ENCODE results near the gene CD68.

Gene CD68

GRCh38 chr17:7557775-7558543 is 21.5 kb upstream of the CD68 start:
- H3K4me3 ChIP-seq: peak overlapping the region; percentile 86 to 99
- intact Hi-C loops (cut with DNase I; ENCODE audit: low total_unique reads): no loop called here
- peak; percentile 88 to 94 for DNase-seq

DNA sequence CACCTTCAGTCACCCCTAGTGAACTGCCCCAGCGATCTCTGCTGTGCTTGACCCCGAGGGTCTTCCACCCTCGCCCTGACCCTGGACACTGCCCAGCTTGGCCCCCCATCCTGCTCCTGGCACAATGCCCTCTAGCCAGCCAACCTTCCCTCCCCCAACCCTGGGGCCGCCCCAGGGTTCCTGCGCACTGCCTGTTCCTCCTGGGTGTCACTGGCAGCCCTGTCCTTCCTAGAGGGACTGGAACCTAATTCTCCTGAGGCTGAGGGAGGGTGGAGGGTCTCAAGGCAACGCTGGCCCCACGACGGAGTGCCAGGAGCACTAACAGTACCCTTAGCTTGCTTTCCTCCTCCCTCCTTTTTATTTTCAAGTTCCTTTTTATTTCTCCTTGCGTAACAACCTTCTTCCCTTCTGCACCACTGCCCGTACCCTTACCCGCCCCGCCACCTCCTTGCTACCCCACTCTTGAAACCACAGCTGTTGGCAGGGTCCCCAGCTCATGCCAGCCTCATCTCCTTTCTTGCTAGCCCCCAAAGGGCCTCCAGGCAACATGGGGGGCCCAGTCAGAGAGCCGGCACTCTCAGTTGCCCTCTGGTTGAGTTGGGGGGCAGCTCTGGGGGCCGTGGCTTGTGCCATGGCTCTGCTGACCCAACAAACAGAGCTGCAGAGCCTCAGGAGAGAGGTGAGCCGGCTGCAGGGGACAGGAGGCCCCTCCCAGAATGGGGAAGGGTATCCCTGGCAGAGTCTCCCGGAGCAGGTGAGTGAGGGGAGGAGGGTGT is 20.7 kb upstream of the CD68 start, which contains the start of gene TNFSF13:
Gene TNFSF13 (plus strand): TSS at position 207 of the 776 bp plus-strand sequence. CDS start 290 bp downstream, at position 497.
- peaks cover 0 to 59% (median 54%) of the 10 kb centered on the region in 4 donors for H3K4me1 ChIP-seq

More at GRCh38 chr17:7557775-7558543, 21.5 kb upstream of the CD68 start:
- H3K27me3 ChIP-seq: no peaks in the 10 kb centered on the region
- H3K9me3 ChIP-seq: no peaks in the 10 kb centered on the region
- peak overlapping the region; percentile 95 to 96 for H3K27ac ChIP-seq
- H3K36me3 ChIP-seq: peaks cover 0 to 11% (median 6%) of the 10 kb centered on the region in 3 donors
- TF ChIP-seq, protein P1, sequence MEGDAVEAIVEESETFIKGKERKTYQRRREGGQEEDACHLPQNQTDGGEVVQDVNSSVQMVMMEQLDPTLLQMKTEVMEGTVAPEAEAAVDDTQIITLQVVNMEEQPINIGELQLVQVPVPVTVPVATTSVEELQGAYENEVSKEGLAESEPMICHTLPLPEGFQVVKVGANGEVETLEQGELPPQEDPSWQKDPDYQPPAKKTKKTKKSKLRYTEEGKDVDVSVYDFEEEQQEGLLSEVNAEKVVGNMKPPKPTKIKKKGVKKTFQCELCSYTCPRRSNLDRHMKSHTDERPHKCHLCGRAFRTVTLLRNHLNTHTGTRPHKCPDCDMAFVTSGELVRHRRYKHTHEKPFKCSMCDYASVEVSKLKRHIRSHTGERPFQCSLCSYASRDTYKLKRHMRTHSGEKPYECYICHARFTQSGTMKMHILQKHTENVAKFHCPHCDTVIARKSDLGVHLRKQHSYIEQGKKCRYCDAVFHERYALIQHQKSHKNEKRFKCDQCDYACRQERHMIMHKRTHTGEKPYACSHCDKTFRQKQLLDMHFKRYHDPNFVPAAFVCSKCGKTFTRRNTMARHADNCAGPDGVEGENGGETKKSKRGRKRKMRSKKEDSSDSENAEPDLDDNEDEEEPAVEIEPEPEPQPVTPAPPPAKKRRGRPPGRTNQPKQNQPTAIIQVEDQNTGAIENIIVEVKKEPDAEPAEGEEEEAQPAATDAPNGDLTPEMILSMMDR (IDR thresholded peaks at IDR 0.05): no peak
- peaks cover 0 to 51% (median 46%) of the 10 kb centered on the region in 4 donors for H3K4me1 ChIP-seq

DNA sequence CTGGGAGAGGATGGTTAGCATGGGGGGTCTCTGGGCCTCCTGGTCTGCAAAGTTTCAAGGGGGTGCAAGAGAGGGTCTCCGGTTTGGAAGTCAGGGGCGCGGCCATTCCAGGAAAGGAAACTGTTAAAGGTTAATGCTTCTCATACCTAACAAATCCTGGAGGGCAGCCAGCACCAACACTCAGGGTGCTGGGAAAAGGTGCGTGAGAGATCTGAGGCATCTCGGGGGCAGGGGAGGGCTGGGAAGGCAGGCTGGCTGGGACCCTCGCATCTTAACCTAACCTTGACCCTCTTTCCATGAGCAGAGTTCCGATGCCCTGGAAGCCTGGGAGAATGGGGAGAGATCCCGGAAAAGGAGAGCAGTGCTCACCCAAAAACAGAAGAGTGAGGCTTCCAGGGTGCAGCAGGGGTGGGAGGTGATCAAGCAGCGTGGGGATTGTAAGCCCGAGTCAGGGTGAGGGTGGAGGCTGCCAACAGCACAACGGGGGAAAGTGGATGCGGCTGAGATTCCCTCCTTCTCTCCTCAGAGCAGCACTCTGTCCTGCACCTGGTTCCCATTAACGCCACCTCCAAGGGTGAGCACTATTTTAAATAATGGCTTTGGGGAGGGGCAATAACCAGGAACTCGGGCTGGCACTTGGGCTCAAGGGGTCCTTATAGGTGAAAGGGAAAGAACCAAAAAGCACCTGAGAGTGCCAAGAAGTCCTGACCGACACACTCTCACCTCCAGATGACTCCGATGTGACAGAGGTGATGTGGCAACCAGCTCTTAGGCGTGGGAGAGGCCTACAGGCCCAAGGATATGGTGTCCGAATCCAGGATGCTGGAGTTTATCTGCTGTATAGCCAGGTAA is 19.9 kb upstream of the CD68 start:
- Histone ChIP-seq H3K27me3 (no peaks in the 10 kb centered on the region), H3K4me3 (peak overlapping the region; percentile 86 to 99), H3K9me3 (no peaks in the 10 kb centered on the region), H3K4me1 (peaks cover 0 to 67% (median 61%) of the 10 kb centered on the region in 4 donors), H3K36me3 (peaks cover 6 to 17% (median 7%) of the 10 kb centered on the region in 3 donors), H3K27ac (peak overlapping the region; percentile 95 to 96)
- DNase-seq: no peak
- intact Hi-C loops (cut with DNase I; ENCODE audit: low total_unique reads): loop anchor here (5.0 to 10.0 kb wide), 4 partner anchors 65 to 305 kb away; partner anchors contain the start of genes CTDNEP1, ELP5, FGF11 and KCTD11
- TF ChIP-seq, protein P1 (IDR thresholded peaks at IDR 0.05): no peak

More for the DNA sequence above, 20.7 kb upstream of the CD68 start, which contains the start of gene TNFSF13:
- TF ChIP-seq, protein P1 (IDR thresholded peaks at IDR 0.05): no peak
- peak; percentile 64 to 85 for DNase-seq
- no peaks in the 10 kb centered on the region for H3K9me3 ChIP-seq
- no peaks in the 10 kb centered on the region for H3K27me3 ChIP-seq
- peak within 1 kb of the TSS; percentile 95 to 96 for H3K27ac ChIP-seq
- peaks cover 0 to 12% (median 6%) of the 10 kb centered on the region in 3 donors for H3K36me3 ChIP-seq
- intact Hi-C loops (cut with DNase I; ENCODE audit: low total_unique reads): no loop called here
- H3K4me3 ChIP-seq: peak within 1 kb of the TSS; percentile 86 to 99

DNA sequence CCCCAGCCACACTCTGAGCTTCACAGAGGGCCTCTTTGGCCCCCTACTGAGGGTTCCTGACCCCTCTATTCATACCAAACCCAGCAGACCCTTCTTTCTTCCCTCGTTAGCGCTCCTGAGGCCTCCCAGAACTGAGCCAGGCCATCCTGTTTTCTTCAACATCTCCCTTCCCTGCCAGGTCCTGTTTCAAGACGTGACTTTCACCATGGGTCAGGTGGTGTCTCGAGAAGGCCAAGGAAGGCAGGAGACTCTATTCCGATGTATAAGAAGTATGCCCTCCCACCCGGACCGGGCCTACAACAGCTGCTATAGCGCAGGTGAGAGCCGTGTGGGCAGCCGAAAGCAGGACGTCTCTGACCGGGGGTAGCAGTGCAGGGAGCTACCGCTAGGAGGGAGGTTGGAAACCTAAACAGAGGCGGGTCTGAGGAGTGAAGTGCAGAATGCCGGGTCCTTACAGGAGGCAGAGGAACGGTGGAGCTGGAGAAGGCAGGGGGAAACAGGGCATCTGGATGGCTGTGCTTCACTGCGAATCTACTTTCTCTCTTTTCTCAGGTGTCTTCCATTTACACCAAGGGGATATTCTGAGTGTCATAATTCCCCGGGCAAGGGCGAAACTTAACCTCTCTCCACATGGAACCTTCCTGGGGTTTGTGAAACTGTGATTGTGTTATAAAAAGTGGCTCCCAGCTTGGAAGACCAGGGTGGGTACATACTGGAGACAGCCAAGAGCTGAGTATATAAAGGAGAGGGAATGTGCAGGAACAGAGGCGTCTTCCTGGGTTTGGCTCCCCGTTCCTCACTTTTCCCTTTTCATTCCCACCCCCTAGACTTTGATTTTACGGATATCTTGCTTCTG is 19.0 kb upstream of the CD68 start:
- Histone ChIP-seq H3K36me3 (peaks cover 15 to 26% (median 16%) of the 10 kb centered on the region in 3 donors), H3K9me3 (no peaks in the 10 kb centered on the region), H3K27me3 (no peaks in the 10 kb centered on the region), H3K4me3 (peak overlapping the region; percentile 86 to 99), H3K4me1 (peaks cover 0 to 73% (median 62%) of the 10 kb centered on the region in 4 donors), H3K27ac (peak overlapping the region; percentile 95 to 96)
- TF ChIP-seq, protein P1 (IDR thresholded peaks at IDR 0.05): peak; percentile 33 to 49
- peak; percentile 42 to 79 for DNase-seq
- intact Hi-C loops (cut with DNase I; ENCODE audit: low total_unique reads): loop anchor here (1.0 to 10.0 kb wide), 5 partner anchors 46 to 306 kb away; partner anchors contain the start of genes CTDNEP1, ELP5, FGF11 and KCTD11
